Karpas-422 (cell line): ENCODE measurements around the gene METTL25B. TPM values are rescaled to one million over a fixed set of nuclear protein-coding genes. Genes with fewer than 3 reads are reported as not detected.
A peak's percentile ranks its signal among the peaks of the same experiment; 100 is the strongest.

Experiments used
- DNase-seq: peaks from one replicate; pipeline ENCODE4 v3.0.0-alpha.2; 2015
- H2AFZ ChIP-seq: fragments of 200-600 bp; sonication (generic); 2 replicates; pipeline ENCODE4 v1.6.1; 2014; ENCODE audit warnings: antibody characterized with exemption, low read length, mixed read lengths
- H3K27ac ChIP-seq: fragments of 200-600 bp; sonication (generic); 2 replicates; pipeline ENCODE4 v1.5.1; 2014; ENCODE audit warnings: mild to moderate bottlenecking, low read length, moderate library complexity
- H3K27me3 ChIP-seq: fragments of 200-600 bp; sonication (generic); 2 replicates; pipeline ENCODE4 v1.6.1; 2014; ENCODE audit warnings: low read length, mixed read lengths
- H3K36me3 ChIP-seq: fragments of 200-600 bp; sonication (generic); 2 replicates; pipeline ENCODE4 v1.6.1; 2014; ENCODE audit warnings: low read length, mixed read lengths; ENCODE audit not compliant: insufficient read depth
- H3K4me1 ChIP-seq: fragments of 200-600 bp; sonication (generic); 2 replicates; pipeline ENCODE4 v1.6.1; 2014; ENCODE audit warnings: mild to moderate bottlenecking, low read length, mixed read lengths
- H3K4me2 ChIP-seq: fragments of 200-600 bp; sonication (generic); 2 replicates; pipeline ENCODE4 v1.6.1; 2014; ENCODE audit warnings: low read length, low read depth, mild to moderate bottlenecking; ENCODE audit not compliant: poor library complexity, severe bottlenecking
- H3K4me3 ChIP-seq: fragments of 200-600 bp; sonication (generic); 2 replicates; pipeline ENCODE4 v1.5.1; 2014; ENCODE audit warnings: mild to moderate bottlenecking, antibody characterized with exemption, low read length, mixed read lengths
- H3K79me2 ChIP-seq: fragments of 200-600 bp; sonication (generic); 2 replicates; pipeline ENCODE4 v1.6.1; 2014; ENCODE audit warnings: mild to moderate bottlenecking, low read length, mixed read lengths
- H3K9ac ChIP-seq: fragments of 200-600 bp; sonication (generic); 2 replicates; pipeline ENCODE4 v1.6.0; 2014; ENCODE audit warnings: low read length
- H3K9me2 ChIP-seq: fragments of 200-600 bp; sonication (generic), shearing (Covaris generic); replicated peaks from 2 replicates; pipeline ENCODE4 v1.6.0; 2014; ENCODE audit warnings: mild to moderate bottlenecking, low read length, moderate library complexity; ENCODE audit not compliant: insufficient read depth
- H3K9me3 ChIP-seq: fragments of 300-700, 200-600 bp; sonication (generic); 2 replicates; pipeline ENCODE4 v1.6.1; 2014; ENCODE audit warnings: low read length, mixed read lengths
- H4K20me1 ChIP-seq: fragments of 200-600 bp; sonication (generic); 2 replicates; pipeline ENCODE4 v1.6.1; 2014; ENCODE audit warnings: mild to moderate bottlenecking, antibody characterized with exemption, low read length, low read depth; ENCODE audit not compliant: insufficient read depth
- total RNA-seq: library from RNA; depleted of rRNA; stranded (reverse); fragments of >200 nt; shearing (Covaris generic); gene quantifications from 2 replicates; pipeline ENCODE4 v1.2.3, GENCODE V29; 2014; ENCODE audit warnings: low replicate concordance

The METTL25B gene
- total RNA-seq, 1 experiment from 2014 or later = 22.8 TPM

GRCh38 chr1:156712626-156713025 is 15.6 kb upstream of the METTL25B start:
- Histone ChIP-seq H3K9me3 (no peaks in the 10 kb centered on the region), H3K9me2 (no peaks in the 10 kb centered on the region), H4K20me1 (no peaks in the 10 kb centered on the region), H2AFZ (no peak overlapping the region), H3K79me2 (no peaks in the 10 kb centered on the region), H3K27me3 (no peaks in the 10 kb centered on the region), H3K4me2 (no peak overlapping the region), H3K4me3 (no peak overlapping the region), H3K4me1 (no peaks in the 10 kb centered on the region), H3K27ac (no peak overlapping the region), H3K36me3 (no peaks in the 10 kb centered on the region), H3K9ac (no peak overlapping the region)
- no peak for DNase-seq

GRCh38 chr1:156714830-156715229 is 13.4 kb upstream of the METTL25B start:
- Histone ChIP-seq H3K9me3 (no peaks in the 10 kb centered on the region), H3K9me2 (no peaks in the 10 kb centered on the region), H3K4me2 (no peak overlapping the region), H3K4me1 (no peaks in the 10 kb centered on the region), H4K20me1 (no peaks in the 10 kb centered on the region), H3K9ac (no peak overlapping the region), H3K27me3 (no peaks in the 10 kb centered on the region), H3K27ac (no peak overlapping the region), H2AFZ (no peak overlapping the region), H3K36me3 (no peaks in the 10 kb centered on the region), H3K4me3 (no peak overlapping the region), H3K79me2 (no peaks in the 10 kb centered on the region)
- DNase-seq = no peak

- no peak overlapping the region for H2AFZ ChIP-seq
- H3K4me3 ChIP-seq = no peak overlapping the region
- H3K4me1 ChIP-seq = no peaks in the 10 kb centered on the region
- H4K20me1 ChIP-seq = peaks cover 9% of the 10 kb centered on the region; the same call in 1 of the 2 replicates
- H3K27me3 ChIP-seq = no peaks in the 10 kb centered on the region
- H3K9ac ChIP-seq = no peak overlapping the region
- H3K79me2 ChIP-seq = peaks cover 5% of the 10 kb centered on the region; the same call in 1 of the 2 replicates
- H3K9me3 ChIP-seq = no peaks in the 10 kb centered on the region
- no peak for DNase-seq
- H3K36me3 ChIP-seq = peaks cover 12% of the 10 kb centered on the region; the same call in 1 of the 2 replicates
- no peak overlapping the region for H3K4me2 ChIP-seq
- H3K9me2 ChIP-seq = no peaks in the 10 kb centered on the region
- no peak overlapping the region for H3K27ac ChIP-seq
Measured at GRCh38 chr1:156717351-156717750, 10.9 kb upstream of the METTL25B start.

GRCh38 chr1:156721131-156721530 is 7.1 kb upstream of the METTL25B start:
- Histone ChIP-seq H2AFZ (no peak overlapping the region), H3K4me2 (no peak overlapping the region), H4K20me1 (peaks cover 41% of the 10 kb centered on the region), H3K9ac (no peak overlapping the region), H3K27ac (no peak overlapping the region), H3K27me3 (no peaks in the 10 kb centered on the region), H3K4me3 (no peak overlapping the region), H3K4me1 (peaks cover 16% of the 10 kb centered on the region), H3K79me2 (peaks cover 39% of the 10 kb centered on the region), H3K9me2 (no peaks in the 10 kb centered on the region), H3K36me3 (peaks cover 41% of the 10 kb centered on the region), H3K9me3 (no peaks in the 10 kb centered on the region)
- no peak for DNase-seq

GRCh38 chr1:156721535-156721934 is 6.7 kb upstream of the METTL25B start:
- peaks cover 43% of the 10 kb centered on the region for H3K79me2 ChIP-seq
- peaks cover 45% of the 10 kb centered on the region for H4K20me1 ChIP-seq
- H3K36me3 ChIP-seq = peaks cover 41% of the 10 kb centered on the region

GRCh38 chr1:156725683-156726280 is 2.5 kb upstream of the METTL25B start:
- H3K27ac ChIP-seq = peak overlapping the region; percentile 18; the same call in 1 of the 2 replicates
- H3K36me3 ChIP-seq = peaks cover 41% of the 10 kb centered on the region
- H3K4me1 ChIP-seq = peaks cover 36% of the 10 kb centered on the region

More at GRCh38 chr1:156721535-156721934, 6.7 kb upstream of the METTL25B start:
- H3K9ac ChIP-seq = no peak overlapping the region
- no peak overlapping the region for H3K27ac ChIP-seq
- no peak overlapping the region for H3K4me2 ChIP-seq
- DNase-seq = no peak
- H3K4me1 ChIP-seq = peaks cover 20% of the 10 kb centered on the region
- H2AFZ ChIP-seq = no peak overlapping the region
- H3K4me3 ChIP-seq = no peak overlapping the region
- H3K9me2 ChIP-seq = no peaks in the 10 kb centered on the region
- H3K9me3 ChIP-seq = no peaks in the 10 kb centered on the region
- H3K27me3 ChIP-seq = no peaks in the 10 kb centered on the region

GRCh38 chr1:156726549-156727226 is 1.6 kb upstream of the METTL25B start:
- Histone ChIP-seq H3K79me2 (peaks cover 72% of the 10 kb centered on the region), H3K27me3 (no peaks in the 10 kb centered on the region), H2AFZ (no peak overlapping the region), H3K9me3 (no peaks in the 10 kb centered on the region), H4K20me1 (peaks cover 46% of the 10 kb centered on the region), H3K4me2 (peak overlapping the region; percentile 96), H3K4me1 (peaks cover 36% of the 10 kb centered on the region), H3K4me3 (peak overlapping the region; percentile 85), H3K9me2 (no peaks in the 10 kb centered on the region), H3K27ac (peak overlapping the region; percentile 61; the same call in 1 of the 2 replicates), H3K36me3 (peaks cover 33% of the 10 kb centered on the region), H3K9ac (peak overlapping the region; percentile 86)
- peak; percentile 83 for DNase-seq

More at GRCh38 chr1:156725683-156726280, 2.5 kb upstream of the METTL25B start:
- H3K9me2 ChIP-seq = no peaks in the 10 kb centered on the region
- H3K4me3 ChIP-seq = peak overlapping the region; percentile 85
- peaks cover 76% of the 10 kb centered on the region for H3K79me2 ChIP-seq
- DNase-seq = peak; percentile 93
- no peaks in the 10 kb centered on the region for H3K9me3 ChIP-seq
- no peak overlapping the region for H2AFZ ChIP-seq
- peak overlapping the region; percentile 86 for H3K9ac ChIP-seq
- peaks cover 55% of the 10 kb centered on the region for H4K20me1 ChIP-seq
- H3K4me2 ChIP-seq = peak overlapping the region; percentile 96
- no peaks in the 10 kb centered on the region for H3K27me3 ChIP-seq

- Histone ChIP-seq H3K9me3 (no peaks in the 10 kb centered on the region), H2AFZ (no peak overlapping the region), H4K20me1 (peaks cover 46% of the 10 kb centered on the region), H3K4me3 (peak overlapping the region; percentile 85), H3K4me1 (peaks cover 36% of the 10 kb centered on the region), H3K36me3 (peaks cover 29% of the 10 kb centered on the region), H3K4me2 (peak overlapping the region; percentile 96), H3K9me2 (no peaks in the 10 kb centered on the region), H3K27ac (peak overlapping the region; percentile 61), H3K79me2 (peaks cover 72% of the 10 kb centered on the region), H3K9ac (peak overlapping the region; percentile 86), H3K27me3 (no peaks in the 10 kb centered on the region)
- DNase-seq = no peak
Measured at GRCh38 chr1:156727492-156727891, 777 bp upstream of the METTL25B start.
